ENCODE results near the gene USP9X.

USP9X gene

GRCh38 chrX:41234962-41235361, 149.7 kb downstream of the USP9X start:
- FAIRE-seq (no peak), DNase-seq (ENCODE audit: insufficient read length, low spot score) (no peak)
- no peak for TF ChIP-seq CTCF (IDR thresholded peaks at IDR 0.05; ENCODE audit: insufficient read depth, missing control alignments)

- TF ChIP-seq CTCF (IDR thresholded peaks at IDR 0.05; ENCODE audit: insufficient read depth, missing control alignments) = no peak
- FAIRE-seq (no peak), DNase-seq (ENCODE audit: insufficient read length, low spot score) (no peak)
These were observed 151.4 kb downstream of the USP9X start for GRCh38 chrX:41236629-41237028.

GRCh38 chrX:41240509-41240908, 155.3 kb downstream of the USP9X start:
- DNase-seq (ENCODE audit: insufficient read length, low spot score) = no peak
- TF ChIP-seq CTCF (IDR thresholded peaks at IDR 0.05; ENCODE audit: insufficient read depth, missing control alignments) = no peak
- FAIRE-seq = no peak

- no peak for FAIRE-seq
- no peak for TF ChIP-seq CTCF (IDR thresholded peaks at IDR 0.05; ENCODE audit: insufficient read depth, missing control alignments)
- no peak for DNase-seq (ENCODE audit: insufficient read length, low spot score)
These were observed 156.7 kb downstream of the USP9X start for GRCh38 chrX:41241962-41242361.

- no peak for DNase-seq (ENCODE audit: insufficient read length, low spot score)
- TF ChIP-seq CTCF (IDR thresholded peaks at IDR 0.05; ENCODE audit: insufficient read depth, missing control alignments) = no peak
- FAIRE-seq = no peak
These were observed 160.4 kb downstream of the USP9X start for GRCh38 chrX:41245641-41246040.

GRCh38 chrX:41250867-41251266, 165.6 kb downstream of the USP9X start:
- DNase-seq (ENCODE audit: insufficient read length, low spot score) (no peak), FAIRE-seq (no peak)
- TF ChIP-seq CTCF (IDR thresholded peaks at IDR 0.05; ENCODE audit: insufficient read depth, missing control alignments) = no peak

GRCh38 chrX:41257801-41258200, 172.6 kb downstream of the USP9X start:
- DNase-seq (ENCODE audit: insufficient read length, low spot score) (no peak), FAIRE-seq (no peak)
- TF ChIP-seq CTCF (IDR thresholded peaks at IDR 0.05; ENCODE audit: insufficient read depth, missing control alignments) = no peak
